ENCODE measurements around the gene GABRR2. TPM values are rescaled to one million over a fixed set of nuclear protein-coding genes. Genes with fewer than 3 reads are reported as not detected.
"Not testable (repeated sequence)": the region's sequence is repeated elsewhere in the genome, so short reads cannot be mapped to it uniquely, and the experiment has no call there.

Gene GABRR2
- total RNA-seq, 1 donor from 2014 or later = not detected

- peak overlapping the region; percentile 2 for H3K4me3 Mint-ChIP-seq
- no peak overlapping the region for H3K4me3 ChIP-seq
- H3K9me3 Mint-ChIP-seq = peaks cover 9% of the 10 kb centered on the region
- H3K27me3 ChIP-seq = no peaks in the 10 kb centered on the region
- H3K9me3 ChIP-seq (ENCODE audit: low read depth) = no peaks in the 10 kb centered on the region
- peaks cover 3% of the 10 kb centered on the region for H3K36me3 Mint-ChIP-seq
- TF ChIP-seq EZH2phosphoT487 (IDR thresholded peaks at IDR 0.05) (no peak), CTCF (IDR thresholded peaks at IDR 0.05) (peak; percentile 56)
- H3K4me2 ChIP-seq = peak overlapping the region; percentile 15
- DNase-seq (ENCODE audit: low spot score) = peak; percentile 44
- no peaks in the 10 kb centered on the region for H4K20me1 ChIP-seq (ENCODE audit: low read depth)
- H3K79me2 ChIP-seq (ENCODE audit: low read depth) = no peaks in the 10 kb centered on the region
- peaks cover 4% of the 10 kb centered on the region for H3F3A ChIP-seq (ENCODE audit: low read depth)
- peak overlapping the region; percentile 32 for H2AFZ ChIP-seq (replicated peaks)
- no peaks in the 10 kb centered on the region for H3K36me3 ChIP-seq
- no peak overlapping the region for H3K9ac ChIP-seq
- H3K4me1 Mint-ChIP-seq = peaks cover 21% of the 10 kb centered on the region
- peaks cover 10% of the 10 kb centered on the region for H3K4me1 ChIP-seq
- H3K27me3 Mint-ChIP-seq (ENCODE audit: insufficient read depth, low read depth) = peaks cover 7% of the 10 kb centered on the region
- H3K27ac Mint-ChIP-seq = peak overlapping the region; percentile 87
- H3K27ac ChIP-seq = no peak overlapping the region
These were observed 72.3 kb downstream of the GABRR2 start for GRCh38 chr6:89242574-89243330.

GRCh38 chr6:89239338-89239737 lies 75.8 kb downstream of the GABRR2 start:
- no peak overlapping the region for H3K27ac ChIP-seq
- H3K9me3 ChIP-seq (ENCODE audit: low read depth) = no peaks in the 10 kb centered on the region
- peaks cover 10% of the 10 kb centered on the region for H3K4me1 ChIP-seq
- H4K20me1 ChIP-seq (ENCODE audit: low read depth) = no peaks in the 10 kb centered on the region
- H3F3A ChIP-seq (ENCODE audit: low read depth) = peaks cover 4% of the 10 kb centered on the region
- no peaks in the 10 kb centered on the region for H3K27me3 ChIP-seq
- H3K79me2 ChIP-seq (ENCODE audit: low read depth) = no peaks in the 10 kb centered on the region
- Mint-ChIP-seq H3K4me1 (peaks cover 21% of the 10 kb centered on the region), H3K27me3 (ENCODE audit: insufficient read depth, low read depth) (peaks cover 2% of the 10 kb centered on the region), H3K27ac (no peak overlapping the region), H3K4me3 (no peak overlapping the region), H3K9me3 (peaks cover 28% of the 10 kb centered on the region), H3K36me3 (peaks cover 3% of the 10 kb centered on the region)
- no peak overlapping the region for H3K4me3 ChIP-seq
- H3K36me3 ChIP-seq = no peaks in the 10 kb centered on the region
- no peak overlapping the region for H3K9ac ChIP-seq
- DNase-seq (ENCODE audit: low spot score) = no peak
- no peak overlapping the region for H2AFZ ChIP-seq (replicated peaks)
- TF ChIP-seq CTCF (IDR thresholded peaks at IDR 0.05) = peak; percentile 51
- TF ChIP-seq EZH2phosphoT487 (IDR thresholded peaks at IDR 0.05) = no peak
- H3K4me2 ChIP-seq = no peak overlapping the region

- no peak overlapping the region for H3K27ac ChIP-seq
- H4K20me1 ChIP-seq (ENCODE audit: low read depth) = no peaks in the 10 kb centered on the region
- Mint-ChIP-seq H3K4me1 (peaks cover 3% of the 10 kb centered on the region), H3K4me3 (no peak overlapping the region), H3K27ac (peak overlapping the region; percentile 13), H3K9me3 (peaks cover 38% of the 10 kb centered on the region), H3K27me3 (ENCODE audit: insufficient read depth, low read depth) (peaks cover 2% of the 10 kb centered on the region), H3K36me3 (peaks cover 3% of the 10 kb centered on the region)
- no peaks in the 10 kb centered on the region for H3K27me3 ChIP-seq
- no peak for DNase-seq (ENCODE audit: low spot score)
- H3F3A ChIP-seq (ENCODE audit: low read depth) = peaks cover under 1% of the 10 kb centered on the region
- no peak overlapping the region for H3K4me2 ChIP-seq
- H3K9ac ChIP-seq = no peak overlapping the region
- no peaks in the 10 kb centered on the region for H3K4me1 ChIP-seq
- no peaks in the 10 kb centered on the region for H3K79me2 ChIP-seq (ENCODE audit: low read depth)
- no peak overlapping the region for H3K4me3 ChIP-seq
- H3K36me3 ChIP-seq = no peaks in the 10 kb centered on the region
- TF ChIP-seq EZH2phosphoT487 (IDR thresholded peaks at IDR 0.05) (no peak), EZH2 (IDR thresholded peaks at IDR 0.05) (no peak), CTCF (IDR thresholded peaks at IDR 0.05) (no peak)
- H3K9me3 ChIP-seq (ENCODE audit: low read depth) = no peaks in the 10 kb centered on the region
- no peak overlapping the region for H2AFZ ChIP-seq (replicated peaks)
These were observed 77.9 kb downstream of the GABRR2 start for GRCh38 chr6:89237158-89237557.

- H3K36me3 Mint-ChIP-seq; H3K9me3 ChIP-seq (ENCODE audit: low read depth); H3K4me1 Mint-ChIP-seq; H4K20me1 ChIP-seq (ENCODE audit: low read depth); H3K27me3 ChIP-seq; H3K4me3 Mint-ChIP-seq; H3K4me3 ChIP-seq; H3K79me2 ChIP-seq (ENCODE audit: low read depth); H3K4me2 ChIP-seq; H3K27me3 Mint-ChIP-seq (ENCODE audit: insufficient read depth, low read depth); DNase-seq (ENCODE audit: low spot score); H2AFZ ChIP-seq (replicated peaks); H3F3A ChIP-seq (ENCODE audit: low read depth); H3K36me3 ChIP-seq; H3K9ac ChIP-seq; H3K4me1 ChIP-seq; H3K27ac ChIP-seq: not testable (repeated sequence)
- Mint-ChIP-seq H3K27ac (peak overlapping the region; percentile 32), H3K9me3 (peaks cover 44% of the 10 kb centered on the region)
These were observed 81.5 kb downstream of the GABRR2 start for GRCh38 chr6:89233605-89234004.

Measured in neural progenitor cell (in vitro differentiated cells).